Endothelial cell of umbilical vein (primary cell): Measurements from ENCODE around the gene DCAF17. TPM values are rescaled to one million over a fixed set of nuclear protein-coding genes. Genes with fewer than 3 reads are reported as not detected.

Experiments used
- BruUV-seq: library from RNA; stranded (reverse); fragments of 400-500 nt; replicated peaks from 2 replicates; lab custom pipeline; 2021; lab: Mats Ljungman, UMichigan
- CTCF ChIA-PET: fragments of 300-600, 350-600 bp; sonication (Branson Sonifier 250); formaldehyde crosslinking; loops from one replicate; lab custom pipeline; 2021; ENCODE audit warnings: antibody characterized with exemption, inconsistent platforms; lab: Charles Lee
- POLR2A ChIA-PET: fragments of 300-600, 350-600 bp; sonication (Branson Sonifier 250); formaldehyde crosslinking; loops from one replicate; lab custom pipeline; 2021; ENCODE audit warnings: antibody characterized with exemption, inconsistent platforms; lab: Charles Lee
- DNase-seq: peaks from one replicate; pipeline ENCODE4 v3.0.0-alpha.2; 2011; ENCODE audit warnings: low read depth, low spot score
- FAIRE-seq: peaks from 2 replicates; lab custom pipeline; 2011; peaks lifted over from hg19 to GRCh38; lab: Jason Lieb, UNC
- H2AFZ ChIP-seq: 2 replicates; pipeline ENCODE4 v1.6.0; 2012; ENCODE audit warnings: low read depth, low read length, control low read depth, inconsistent platforms
- H3K27ac ChIP-seq: 2 replicates; pipeline ENCODE4 v1.5.1; 2011; ENCODE audit warnings: low read depth, mild to moderate bottlenecking, control low read depth, low read length, moderate library complexity; ENCODE audit not compliant: insufficient read depth
- H3K27me3 ChIP-seq, 2 experiments: 2 replicates each; pipeline versions ENCODE4 v1.6.0 to v1.6.1; 2011; ENCODE audit warnings: low read length in 2 of 2, mixed read lengths in 1 of 2; ENCODE audit not compliant: control insufficient read depth in 2 of 2, insufficient read depth in 2 of 2
- H3K36me3 ChIP-seq, 2 experiments: 2 replicates in 1 of 2; 3 replicates in 1 of 2; pipeline ENCODE4 v1.5.1; 2011; ENCODE audit warnings: low read length in 2 of 2, mild to moderate bottlenecking in 1 of 2, moderate library complexity in 1 of 2; ENCODE audit not compliant: control insufficient read depth in 2 of 2, insufficient read depth in 2 of 2; ENCODE audit errors: extremely low read depth in 1 of 2
- H3K4me1 ChIP-seq: 3 replicates; pipeline ENCODE4 v1.5.1; 2011; ENCODE audit warnings: mild to moderate bottlenecking, low read length; ENCODE audit not compliant: control insufficient read depth, insufficient read depth; ENCODE audit errors: extremely low read depth
- H3K4me2 ChIP-seq: 2 replicates; pipeline ENCODE4 v1.6.1; 2011; ENCODE audit warnings: low read length, control low read depth, mixed read lengths; ENCODE audit not compliant: insufficient read depth
- H3K4me3 ChIP-seq, 3 experiments: fragments of 200-600 bp in 1 of 3; sonication (generic), shearing (Covaris generic) in 1 of 3; replicated peaks in 1 of 3; 2 replicates each; pipeline ENCODE4 v1.5.1; 2011 to 2016; ENCODE audit warnings: control low read depth in 3 of 3, low read length in 3 of 3, mild to moderate bottlenecking in 2 of 3, inconsistent platforms in 1 of 3, low read depth in 1 of 3, moderate library complexity in 1 of 3; ENCODE audit not compliant: insufficient read depth in 1 of 3
- H3K79me2 ChIP-seq: 2 replicates; pipeline ENCODE4 v1.6.0; 2012; ENCODE audit warnings: low read length, inconsistent platforms; ENCODE audit not compliant: control insufficient read depth, insufficient read depth
- H3K9ac ChIP-seq: replicated peaks from 2 replicates; pipeline ENCODE3; 2011; ENCODE audit warnings: low read length, control low read depth; ENCODE audit not compliant: insufficient read depth; ENCODE audit errors: extremely low read depth
- H3K9me1 ChIP-seq: replicated peaks from 3 replicates; pipeline ENCODE4 v1.6.0; 2011; ENCODE audit warnings: mild to moderate bottlenecking, low read length; ENCODE audit not compliant: control insufficient read depth, insufficient read depth; ENCODE audit errors: extremely low read depth
- H3K9me3 ChIP-seq: replicated peaks from 2 replicates; pipeline ENCODE4 v1.5.1; 2012; ENCODE audit warnings: low read length, inconsistent platforms; ENCODE audit not compliant: control insufficient read depth, insufficient read depth
- H4K20me1 ChIP-seq: replicated peaks from 2 replicates; pipeline ENCODE3; 2011; ENCODE audit warnings: mild to moderate bottlenecking, low read length; ENCODE audit not compliant: control insufficient read depth, insufficient read depth; ENCODE audit errors: extremely low read depth
- EZH2 ChIP-seq: IDR thresholded peaks from 2 replicates; pipeline ENCODE4 v1.6.1; 2012; ENCODE audit warnings: borderline replicate concordance, low read depth, mild to moderate bottlenecking, moderate library complexity, low read length, inconsistent platforms; ENCODE audit not compliant: severe bottlenecking
- FOS ChIP-seq: IDR thresholded peaks from 2 replicates; pipeline ENCODE4 v1.6.1; 2011; ENCODE audit warnings: mild to moderate bottlenecking, low read length, moderate library complexity, borderline replicate concordance; ENCODE audit not compliant: insufficient read depth
- GATA2 ChIP-seq: IDR thresholded peaks from 2 replicates; pipeline ENCODE4 v1.7.0; 2011; ENCODE audit warnings: low read depth, mild to moderate bottlenecking, moderate library complexity, mixed read lengths, low read length; ENCODE audit not compliant: insufficient read length, insufficient read depth
- JUN ChIP-seq: IDR thresholded peaks from 2 replicates; pipeline ENCODE4 v1.6.1; 2011; ENCODE audit warnings: borderline replicate concordance, low read depth; ENCODE audit not compliant: insufficient read length, insufficient read depth
- MYC ChIP-seq: IDR thresholded peaks from one replicate; pipeline ENCODE4 v1.6.1; 2011; ENCODE audit warnings: mild to moderate bottlenecking, low read depth, low read length
- POLR2A ChIP-seq: IDR thresholded peaks from 2 replicates; pipeline ENCODE4 v1.6.1; 2012; ENCODE audit warnings: low read depth, mild to moderate bottlenecking, control low read depth, low read length
- POLR2AphosphoS5 ChIP-seq: IDR thresholded peaks from 2 replicates; pipeline ENCODE4 v1.6.1; 2012; ENCODE audit warnings: low read depth, mild to moderate bottlenecking, control low read depth, low read length, moderate library complexity; ENCODE audit not compliant: insufficient read depth
- dilution Hi-C: fragments of 300-500 bp; cut with MboI; formaldehyde crosslinking; loops from one replicate; pipeline ENCODE4 v1.15.0; 2019; ENCODE audit warnings: low sequenced_read_pairs; ENCODE audit not compliant: extremely low pct_ligation_motif_present
- intact Hi-C: fragments of 100-400 bp; cut with micrococcal nuclease; formaldehyde crosslinking; loops from one replicate; pipeline ENCODE4 v1.10.0; 2022
- polyA plus RNA-seq, 4 experiments: library from polyadenylated mRNA; depleted of rRNA in 3 of 4; stranded (reverse) in 3 of 4; unstranded in 1 of 4; fragments of >200 nt; gene quantifications; 2 replicates each; pipeline versions ENCODE4 v1.2.1 to v1.2.3, GENCODE V29; 2011 to 2012; ENCODE audit warnings: missing spikeins in 1 of 4
- total RNA-seq: library from RNA; stranded (reverse); gene quantifications from 2 replicates; pipeline ENCODE4 v1.2.3, GENCODE V29; 2021
- TF ChIP-seq, protein P1 (sequence below): IDR thresholded peaks from 2 replicates; pipeline ENCODE4 v1.6.1; 2011; ENCODE audit not compliant: insufficient read depth, insufficient read length
- TF ChIP-seq, protein P2 (sequence below), 2 donors: IDR thresholded peaks; 1 replicate in 1 of 2; 2 replicates in 1 of 2; pipeline ENCODE4 v1.5.1; 2011; ENCODE audit warnings: low read length in 2 of 2, mild to moderate bottlenecking in 2 of 2, moderate library complexity in 2 of 2, control low read depth in 1 of 2, inconsistent platforms in 1 of 2, low read depth in 1 of 2; ENCODE audit not compliant: insufficient read depth in 1 of 2; ENCODE audit errors: extremely low read depth in 1 of 2

Gene DCAF17
- total and polyA plus RNA-seq, 2 donors (not counting 3 experiments of a cell fraction or from before 2014, with no cell fraction given), result 4.6 to 14.9 TPM

DNA sequence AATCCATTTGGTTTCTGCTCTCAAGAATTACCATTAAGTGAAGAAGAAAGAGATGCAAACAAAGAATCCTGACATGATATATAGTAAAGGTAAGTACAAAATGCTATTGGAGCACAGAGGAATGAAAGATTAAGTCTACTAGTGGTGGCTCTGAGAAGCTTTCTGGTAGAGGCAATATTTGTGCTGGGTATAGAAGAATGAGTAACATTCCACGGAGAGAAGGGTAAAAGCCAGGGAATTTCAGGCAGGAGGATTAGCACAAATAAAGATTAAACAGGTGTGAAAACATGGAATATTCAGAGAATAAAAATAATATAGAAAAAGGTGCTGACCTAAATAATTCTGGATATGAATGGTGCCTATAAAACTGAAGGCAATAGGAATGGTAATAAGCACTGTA, 32.1 kb upstream of the DCAF17 start:
- Histone ChIP-seq H3K79me2 (peaks cover 16% of the 10 kb centered on the region), H3K9me1 (no peaks in the 10 kb centered on the region), H2AFZ (no peak overlapping the region), H3K4me3 (no peak overlapping the region), H3K27ac (no peak overlapping the region), H3K9ac (no peak overlapping the region), H4K20me1 (no peaks in the 10 kb centered on the region), H3K4me2 (no peak overlapping the region), H3K9me3 (peaks cover 1% of the 10 kb centered on the region), H3K4me1 (peaks cover 29% of the 10 kb centered on the region), H3K36me3 (no peaks in the 10 kb centered on the region), H3K27me3 (no peaks in the 10 kb centered on the region)
- BruUV-seq, result no TSS peak
- intact Hi-C loops (loop anchor here (2.0 to 5.0 kb wide), 2 partner anchors 55 to 241 kb away; partner anchors contain the start of gene TLK1), dilution Hi-C loops (no loop called here)
- DNase-seq, result no peak
- ChIA-PET CTCF (interaction anchor here (0.6 to 1.7 kb wide), 2 partner anchors 8 to 14 kb away, joined by 3 to 4 read pairs; no protein-coding TSS in a partner anchor), POLR2A (no interaction called here)
- FAIRE-seq, result no peak
- TF ChIP-seq MYC (no peak), EZH2 (no peak), POLR2AphosphoS5 (no peak), GATA2 (no peak), POLR2A (no peak)

DNA sequence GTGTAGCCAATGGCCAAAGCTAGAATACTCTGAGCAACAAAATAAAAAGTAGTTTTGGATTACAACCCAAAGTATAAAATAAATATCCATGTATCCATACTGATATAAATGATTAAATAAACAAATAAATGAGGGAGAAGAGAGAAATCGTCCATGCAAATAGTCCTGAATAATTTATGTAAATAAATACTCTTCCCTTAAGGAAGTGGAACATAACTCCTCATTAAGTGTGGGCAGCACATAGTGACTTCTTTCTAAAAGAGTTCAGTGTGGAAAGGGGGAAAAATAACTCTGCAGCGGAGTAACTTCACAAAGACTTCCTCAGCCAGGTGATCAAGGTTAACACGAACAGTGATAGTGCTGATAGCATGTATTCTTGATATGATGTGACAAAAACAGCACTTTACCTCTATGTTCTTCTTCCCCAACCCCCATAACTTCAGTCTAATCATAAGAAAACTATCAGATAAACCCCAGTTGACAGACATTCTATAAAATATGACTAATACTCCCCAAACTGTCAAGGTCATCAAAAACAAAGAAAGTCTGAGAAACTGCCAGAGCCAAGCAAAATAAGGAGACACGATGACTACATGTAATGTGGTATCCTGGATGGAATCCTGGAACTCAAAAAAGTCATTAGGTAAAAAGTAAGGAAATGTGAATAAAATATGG, 31.0 kb upstream of the DCAF17 start:
- Histone ChIP-seq H3K9ac (peak overlapping the region; percentile 45), H3K4me3 (peak overlapping the region in 1 of 3 experiments; percentile 5), H3K9me1 (no peaks in the 10 kb centered on the region), H3K27ac (peak overlapping the region; percentile 89), H3K79me2 (peaks cover 16% of the 10 kb centered on the region), H3K4me1 (peaks cover 29% of the 10 kb centered on the region), H4K20me1 (no peaks in the 10 kb centered on the region), H3K4me2 (peak overlapping the region; percentile 83), H3K9me3 (peaks cover 1% of the 10 kb centered on the region), H2AFZ (peak overlapping the region; percentile 7), H3K27me3 (no peaks in the 10 kb centered on the region), H3K36me3 (no peaks in the 10 kb centered on the region)
- no TSS peak for BruUV-seq
- peak; percentile 88 for DNase-seq
- TF ChIP-seq, protein P1, sequence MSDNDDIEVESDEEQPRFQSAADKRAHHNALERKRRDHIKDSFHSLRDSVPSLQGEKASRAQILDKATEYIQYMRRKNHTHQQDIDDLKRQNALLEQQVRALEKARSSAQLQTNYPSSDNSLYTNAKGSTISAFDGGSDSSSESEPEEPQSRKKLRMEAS, result no peak
- TF ChIP-seq MYC (no peak), POLR2AphosphoS5 (peak; percentile 75), JUN (peak; percentile 70), FOS (peak; percentile 80), GATA2 (peak; percentile 81)
- TF ChIP-seq, protein P2, sequence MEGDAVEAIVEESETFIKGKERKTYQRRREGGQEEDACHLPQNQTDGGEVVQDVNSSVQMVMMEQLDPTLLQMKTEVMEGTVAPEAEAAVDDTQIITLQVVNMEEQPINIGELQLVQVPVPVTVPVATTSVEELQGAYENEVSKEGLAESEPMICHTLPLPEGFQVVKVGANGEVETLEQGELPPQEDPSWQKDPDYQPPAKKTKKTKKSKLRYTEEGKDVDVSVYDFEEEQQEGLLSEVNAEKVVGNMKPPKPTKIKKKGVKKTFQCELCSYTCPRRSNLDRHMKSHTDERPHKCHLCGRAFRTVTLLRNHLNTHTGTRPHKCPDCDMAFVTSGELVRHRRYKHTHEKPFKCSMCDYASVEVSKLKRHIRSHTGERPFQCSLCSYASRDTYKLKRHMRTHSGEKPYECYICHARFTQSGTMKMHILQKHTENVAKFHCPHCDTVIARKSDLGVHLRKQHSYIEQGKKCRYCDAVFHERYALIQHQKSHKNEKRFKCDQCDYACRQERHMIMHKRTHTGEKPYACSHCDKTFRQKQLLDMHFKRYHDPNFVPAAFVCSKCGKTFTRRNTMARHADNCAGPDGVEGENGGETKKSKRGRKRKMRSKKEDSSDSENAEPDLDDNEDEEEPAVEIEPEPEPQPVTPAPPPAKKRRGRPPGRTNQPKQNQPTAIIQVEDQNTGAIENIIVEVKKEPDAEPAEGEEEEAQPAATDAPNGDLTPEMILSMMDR (IDR thresholded peaks at IDR 0.05; ENCODE audit: extremely low read depth in 1 of 2, insufficient read depth in 1 of 2, low read depth in 1 of 2, low read length in 2 of 2), result no peak
- dilution Hi-C loops, result no loop called here
- CTCF ChIA-PET, result no interaction called here
- POLR2A ChIA-PET, result no interaction called here
- intact Hi-C loops, result loop anchor here (2.0 to 5.0 kb wide), 2 partner anchors 56 to 242 kb away; partner anchors contain the start of gene TLK1
- FAIRE-seq, result peak; percentile 86
